Heart left ventricle (tissue), 13 donors: ENCODE results near the gene ERFE.

Source experiments
- POLR2A ChIP-seq, 2 donors: fragments of 450-650 bp; IDR thresholded peaks; one replicate each; pipeline ENCODE4 v1.6.1; 2017; ENCODE audit warnings: antibody characterized with exemption in 2 of 2, mild to moderate bottlenecking in 2 of 2, moderate library complexity in 2 of 2
- TF ChIP-seq, protein P1 (sequence below), 12 donors: fragments of 200-600 bp; sonication (generic) in 4 of 12; IDR thresholded peaks; one replicate each; pipeline versions ENCODE4 v1.5.0 to v1.8.0; 2018 to 2022; ENCODE audit warnings: antibody characterized with exemption in 12 of 12, mild to moderate bottlenecking in 5 of 12
- donor health status: ischemic (EF 13 %, LVEDD 7.1; RV severe dilation, severe dysfunction).
- donor health status: DM: no; HTN: yes; CAD: no.
- donor health status: DM: no; HTN: no; CAD: no.
- donor health status: ischemic (EF 25% LVEDD 6.9; RV normal size, moderate dysfunction).
- donor health status: ischemic (EF 25% LVEDD 5.7; RV mildly dilated, moderate dysfunction).
- donor health status: ischemic (EF 35%, LVEDD 5.7; RV mildly dilated, moderate dysfunction).
- donor health status: nonischemic (EF 11% LVEDD 7.7; RV severe dilation, severe dysfunction).
- donor health status: DM: yes; HTN: yes; CAD: no.
- donor health status: PGD.
- donor health status: ischemic (EF 29% LVEDD 5.4; RV normal size, mild dysfunction).
- donor health status: nonischemic (EF 23%, LVEDD 6.1; RV moderate dilation, normal function).

DNA sequence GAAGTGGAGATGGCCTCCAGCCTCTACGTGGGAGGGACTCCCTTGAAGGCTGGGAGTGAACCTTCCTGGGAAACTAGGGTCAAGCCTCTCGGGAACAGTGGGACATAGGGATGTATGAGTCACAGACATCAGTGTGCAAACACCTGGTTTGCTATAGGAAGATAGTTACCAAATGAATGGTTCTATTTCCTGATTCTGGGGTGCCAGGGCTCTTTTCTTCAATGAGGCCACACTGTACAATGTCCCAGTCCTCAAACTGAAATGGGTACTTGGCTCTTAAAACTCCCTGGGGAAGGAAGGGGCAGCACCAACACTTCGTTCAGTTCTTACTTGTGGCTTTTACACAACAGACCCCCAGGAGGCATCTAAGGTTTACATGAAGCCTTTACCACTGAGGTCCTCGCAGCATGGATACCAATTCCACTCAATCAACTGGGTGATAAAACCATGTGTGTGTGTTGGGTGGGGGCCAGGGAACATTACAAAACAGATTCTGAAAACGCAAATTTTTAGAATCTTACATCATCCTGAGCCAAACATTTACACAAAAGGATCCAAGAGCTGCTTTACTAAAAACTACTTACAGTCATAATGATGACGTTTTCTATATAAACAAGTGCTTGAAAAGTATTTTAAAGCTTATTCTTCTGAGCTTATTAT is 10.4 kb downstream of the ERFE start:
- TF ChIP-seq, protein P1, sequence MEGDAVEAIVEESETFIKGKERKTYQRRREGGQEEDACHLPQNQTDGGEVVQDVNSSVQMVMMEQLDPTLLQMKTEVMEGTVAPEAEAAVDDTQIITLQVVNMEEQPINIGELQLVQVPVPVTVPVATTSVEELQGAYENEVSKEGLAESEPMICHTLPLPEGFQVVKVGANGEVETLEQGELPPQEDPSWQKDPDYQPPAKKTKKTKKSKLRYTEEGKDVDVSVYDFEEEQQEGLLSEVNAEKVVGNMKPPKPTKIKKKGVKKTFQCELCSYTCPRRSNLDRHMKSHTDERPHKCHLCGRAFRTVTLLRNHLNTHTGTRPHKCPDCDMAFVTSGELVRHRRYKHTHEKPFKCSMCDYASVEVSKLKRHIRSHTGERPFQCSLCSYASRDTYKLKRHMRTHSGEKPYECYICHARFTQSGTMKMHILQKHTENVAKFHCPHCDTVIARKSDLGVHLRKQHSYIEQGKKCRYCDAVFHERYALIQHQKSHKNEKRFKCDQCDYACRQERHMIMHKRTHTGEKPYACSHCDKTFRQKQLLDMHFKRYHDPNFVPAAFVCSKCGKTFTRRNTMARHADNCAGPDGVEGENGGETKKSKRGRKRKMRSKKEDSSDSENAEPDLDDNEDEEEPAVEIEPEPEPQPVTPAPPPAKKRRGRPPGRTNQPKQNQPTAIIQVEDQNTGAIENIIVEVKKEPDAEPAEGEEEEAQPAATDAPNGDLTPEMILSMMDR (IDR thresholded peaks at IDR 0.05), result no peak
- no peak for TF ChIP-seq POLR2A (IDR thresholded peaks at IDR 0.05)
